GM12872 (cell line): ENCODE measurements around the gene KCNH1.
A peak's percentile ranks its signal among the peaks of the same experiment; 100 is the strongest.

Experiments
- CTCF ChIP-seq: IDR thresholded peaks from 3 replicates; pipeline ENCODE4 v1.5.1; 2011; ENCODE audit warnings: low read depth, mild to moderate bottlenecking, low read length, moderate library complexity; ENCODE audit not compliant: insufficient read depth

The KCNH1 gene

GRCh38 chr1:210989905-210990304, 144.0 kb downstream of the KCNH1 start:
- TF ChIP-seq CTCF = no peak

DNA sequence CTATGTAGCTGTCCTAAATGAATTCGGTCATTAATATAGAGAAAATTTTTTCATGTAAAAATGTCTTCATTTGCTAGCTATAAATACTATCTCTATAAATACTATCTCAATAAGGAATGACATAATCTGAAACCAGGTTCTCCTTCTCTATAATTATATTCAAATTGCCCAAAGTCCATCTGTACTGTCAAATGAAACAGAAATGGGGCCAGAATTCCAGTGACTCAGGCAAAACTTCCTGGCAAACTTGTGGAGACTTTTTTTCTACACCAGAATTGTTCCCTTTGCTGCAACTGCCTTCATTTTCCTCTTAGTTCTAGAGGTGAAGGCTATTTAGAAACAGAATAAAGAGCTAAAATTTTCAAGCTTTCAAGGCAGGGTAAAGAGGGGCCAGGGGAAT, 152.5 kb downstream of the KCNH1 start:
- no peak for TF ChIP-seq CTCF

- TF ChIP-seq CTCF = no peak
Observed at GRCh38 chr1:210980082-210980481, 153.9 kb downstream of the KCNH1 start.

GRCh38 chr1:210978974-210979354, 155.0 kb downstream of the KCNH1 start:
- TF ChIP-seq CTCF = no peak

DNA sequence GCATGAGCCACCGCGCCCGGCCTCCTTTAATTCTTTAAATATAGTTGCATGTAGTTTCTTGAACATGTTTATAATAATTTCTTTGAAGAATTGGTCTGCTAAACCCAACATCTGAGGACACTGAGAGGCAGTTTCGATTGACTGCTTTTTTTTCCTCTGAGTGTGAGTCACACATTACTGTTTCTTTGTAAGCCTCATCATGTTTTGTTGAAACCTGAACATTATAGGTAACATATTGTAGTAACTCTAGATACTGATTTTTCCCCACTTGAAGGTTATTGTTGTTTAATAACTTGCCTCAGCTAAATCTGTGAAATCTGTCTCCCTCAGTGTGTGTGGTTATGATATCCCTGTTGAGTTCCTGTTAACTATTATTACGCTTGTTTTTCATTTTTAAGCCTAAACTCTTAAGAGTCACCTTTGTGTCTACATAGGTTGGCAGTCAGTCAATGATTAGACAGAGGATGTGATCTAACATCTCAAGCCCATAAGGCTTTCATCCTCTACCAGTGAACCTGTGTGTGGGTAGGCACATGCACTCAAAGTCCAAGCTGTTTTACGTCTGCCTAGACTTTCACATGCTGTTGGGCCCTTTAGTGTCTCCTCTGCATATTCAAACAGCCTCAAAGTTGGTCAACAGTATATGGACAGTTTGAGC, 155.5 kb downstream of the KCNH1 start:
- TF ChIP-seq CTCF = no peak

- no peak for TF ChIP-seq CTCF
Observed at GRCh38 chr1:210951279-210951678, 182.7 kb downstream of the KCNH1 start.

GRCh38 chr1:210949940-210950546, 183.9 kb downstream of the KCNH1 start:
- TF ChIP-seq CTCF = peak; percentile 80
